GM12865 (cell line): ENCODE measurements around the gene MLLT3.

ENCODE experiments used
- DNase-seq: peaks from one replicate; pipeline ENCODE4 v3.0.0; 2010; ENCODE audit warnings: low read depth
- H3K4me3 ChIP-seq: 2 replicates; pipeline ENCODE4 v1.5.1; 2011; ENCODE audit warnings: mild to moderate bottlenecking, low read depth, low read length, control low read depth
- CTCF ChIP-seq: IDR thresholded peaks from 2 replicates; pipeline ENCODE4 v1.5.1; 2011; ENCODE audit warnings: low read length, control low read depth, low read depth, inconsistent platforms; ENCODE audit not compliant: insufficient read depth; ENCODE audit errors: missing control alignments

Gene MLLT3

GRCh38 chr9:20622330-20623020, at the start of gene MLLT3:
Gene MLLT3, minus strand, starts transcription at chr9:20622499.
- DNase-seq = peak; percentile 98
- peak within 1 kb of the TSS; percentile 79 for H3K4me3 ChIP-seq
- TF ChIP-seq CTCF = no peak

GRCh38 chr9:20671635-20672034, 49.3 kb upstream of the MLLT3 start:
- no peak for TF ChIP-seq CTCF
- H3K4me3 ChIP-seq = no peak overlapping the region
- no peak for DNase-seq

- no peak for DNase-seq
- TF ChIP-seq CTCF = no peak
- no peak overlapping the region for H3K4me3 ChIP-seq
Observed at GRCh38 chr9:20670395-20670794, 48.1 kb upstream of the MLLT3 start.

- no peak for TF ChIP-seq CTCF
- no peak overlapping the region for H3K4me3 ChIP-seq
- no peak for DNase-seq
Observed at GRCh38 chr9:20664501-20664900, 42.2 kb upstream of the MLLT3 start.

GRCh38 chr9:20663133-20663532, 40.8 kb upstream of the MLLT3 start:
- no peak for TF ChIP-seq CTCF
- no peak overlapping the region for H3K4me3 ChIP-seq
- DNase-seq = no peak

GRCh38 chr9:20662156-20662555, 39.9 kb upstream of the MLLT3 start:
- no peak for DNase-seq
- TF ChIP-seq CTCF = no peak
- H3K4me3 ChIP-seq = no peak overlapping the region

GRCh38 chr9:20659474-20659967, 37.2 kb upstream of the MLLT3 start:
- H3K4me3 ChIP-seq = no peak overlapping the region
- no peak for DNase-seq
- TF ChIP-seq CTCF = no peak
